Chondrocyte (in vitro differentiated cells): ENCODE data around the gene PREX1. TPM values are rescaled to one million over a fixed set of nuclear protein-coding genes. Genes with fewer than 3 reads are reported as not detected.
A peak's percentile ranks its signal among the peaks of the same experiment; 100 is the strongest.

Experiments
- DNase-seq: peaks from one replicate; pipeline ENCODE4 v3.0.0; 2021; ENCODE audit warnings: mixed read lengths, low spot score
- H3K27ac Mint-ChIP-seq: one replicate; pipeline ENCODE4 v1.8.0; 2021; ENCODE audit warnings: mild to moderate bottlenecking, moderate library complexity, mixed read lengths; ENCODE audit not compliant: unreplicated experiment
- H3K27me3 Mint-ChIP-seq: 2 replicates; pipeline ENCODE4 v1.8.0; 2021; ENCODE audit warnings: low read depth, mixed read lengths
- H3K36me3 Mint-ChIP-seq: 2 replicates; pipeline ENCODE4 v1.8.0; 2021; ENCODE audit warnings: low read depth, mixed read lengths
- H3K4me1 Mint-ChIP-seq: 2 replicates; pipeline ENCODE4 v1.8.0; 2021; ENCODE audit warnings: low read depth, mild to moderate bottlenecking, mixed read lengths
- H3K4me3 Mint-ChIP-seq: one replicate; pipeline ENCODE4 v1.8.0; 2021; ENCODE audit warnings: mild to moderate bottlenecking, moderate library complexity, mixed read lengths; ENCODE audit not compliant: unreplicated experiment
- H3K9me3 Mint-ChIP-seq: 2 replicates; pipeline ENCODE4 v1.8.0; 2021; ENCODE audit warnings: low read depth, mixed read lengths
- CTCF ChIP-seq: fragments of 200-600 bp; sonication (generic); IDR thresholded peaks from 2 replicates; pipeline ENCODE4 v1.5.0; 2021; ENCODE audit warnings: antibody characterized with exemption, mild to moderate bottlenecking, moderate library complexity
- total RNA-seq: library from RNA; stranded (reverse); gene quantifications from 3 replicates; pipeline ENCODE4 v1.2.1, GENCODE V29; 2021

PREX1 gene
- total RNA-seq, 1 donor from 2014 or later = 3.0 TPM

DNA sequence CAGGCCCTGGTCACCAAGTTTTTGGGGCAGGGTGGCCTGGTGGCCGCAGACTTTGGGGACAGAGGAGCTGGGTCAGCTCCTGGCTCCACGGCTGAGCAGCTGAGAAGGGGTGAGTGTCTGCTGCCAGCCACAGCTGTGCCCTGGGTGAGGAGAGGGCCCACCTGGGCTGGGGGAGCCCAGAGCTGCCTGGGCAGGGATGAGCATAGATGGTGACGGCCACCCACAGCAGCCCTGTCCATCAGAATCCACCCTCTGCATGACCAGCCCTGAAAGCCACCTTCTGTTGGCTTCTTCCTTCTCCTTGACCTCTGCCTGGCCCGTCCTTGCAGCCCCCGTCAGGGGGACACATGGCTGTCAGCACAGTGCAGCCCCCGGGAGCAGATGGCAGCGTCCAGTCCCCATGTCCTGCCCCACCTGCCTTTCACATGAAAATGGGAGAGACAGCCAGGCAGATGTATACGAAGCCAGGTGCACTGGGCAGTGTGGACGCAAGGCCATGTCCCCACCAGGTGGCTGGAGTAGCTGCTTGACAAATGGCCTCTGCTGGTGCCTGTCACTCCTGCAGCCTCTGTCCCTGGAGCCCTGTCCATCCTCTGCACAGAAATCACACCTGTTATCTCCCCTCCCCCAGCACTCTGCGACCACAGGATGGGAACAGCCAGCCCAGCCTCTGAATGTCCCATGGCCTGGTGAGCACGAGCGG lies 220.8 kb downstream of the PREX1 start:
- H3K27me3 Mint-ChIP-seq = peaks cover 42% of the 10 kb centered on the region
- peak; percentile 82 for DNase-seq
- H3K4me3 Mint-ChIP-seq = no peak overlapping the region
- H3K27ac Mint-ChIP-seq = no peak overlapping the region
- no peak for TF ChIP-seq CTCF
- H3K4me1 Mint-ChIP-seq = no peaks in the 10 kb centered on the region
- H3K36me3 Mint-ChIP-seq = peaks cover 2% of the 10 kb centered on the region
- peaks cover 9% of the 10 kb centered on the region for H3K9me3 Mint-ChIP-seq

DNA sequence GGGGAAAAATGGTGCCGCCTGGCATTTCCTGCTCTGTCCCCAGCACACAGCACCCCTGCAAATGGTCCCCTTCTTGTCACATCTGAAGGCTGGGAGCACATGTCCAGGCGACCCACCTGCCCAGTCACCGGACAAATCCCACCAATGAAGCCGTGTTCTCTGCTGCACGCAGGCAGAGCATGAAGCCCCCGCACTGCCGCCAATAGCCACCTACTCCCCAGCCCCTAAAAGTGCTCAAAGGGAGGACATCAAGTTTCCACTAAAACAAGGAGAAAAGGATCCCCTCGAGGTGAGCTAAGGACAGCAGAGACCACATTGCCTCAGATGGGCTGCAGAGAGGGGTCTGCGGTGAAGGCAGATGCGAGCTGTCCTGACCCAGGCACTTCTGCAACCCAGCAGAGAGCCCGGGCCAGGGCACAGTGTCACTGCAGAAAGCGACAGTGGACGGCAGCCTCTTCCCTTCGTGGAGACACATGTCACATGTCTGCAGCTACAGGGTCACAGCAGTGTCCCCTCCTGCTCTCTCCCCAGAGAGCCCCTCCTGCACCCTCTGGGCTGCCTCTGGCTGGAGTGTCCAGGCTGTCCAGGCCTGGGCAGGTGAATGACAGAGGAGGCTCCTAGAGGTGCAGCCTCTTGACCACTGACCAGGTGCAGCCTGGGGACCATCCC lies 221.5 kb downstream of the PREX1 start:
- Mint-ChIP-seq H3K27me3 (peaks cover 45% of the 10 kb centered on the region), H3K9me3 (peaks cover 9% of the 10 kb centered on the region), H3K36me3 (peaks cover 2% of the 10 kb centered on the region), H3K4me3 (no peak overlapping the region), H3K27ac (no peak overlapping the region), H3K4me1 (no peaks in the 10 kb centered on the region)
- no peak for TF ChIP-seq CTCF
- DNase-seq = no peak

DNA sequence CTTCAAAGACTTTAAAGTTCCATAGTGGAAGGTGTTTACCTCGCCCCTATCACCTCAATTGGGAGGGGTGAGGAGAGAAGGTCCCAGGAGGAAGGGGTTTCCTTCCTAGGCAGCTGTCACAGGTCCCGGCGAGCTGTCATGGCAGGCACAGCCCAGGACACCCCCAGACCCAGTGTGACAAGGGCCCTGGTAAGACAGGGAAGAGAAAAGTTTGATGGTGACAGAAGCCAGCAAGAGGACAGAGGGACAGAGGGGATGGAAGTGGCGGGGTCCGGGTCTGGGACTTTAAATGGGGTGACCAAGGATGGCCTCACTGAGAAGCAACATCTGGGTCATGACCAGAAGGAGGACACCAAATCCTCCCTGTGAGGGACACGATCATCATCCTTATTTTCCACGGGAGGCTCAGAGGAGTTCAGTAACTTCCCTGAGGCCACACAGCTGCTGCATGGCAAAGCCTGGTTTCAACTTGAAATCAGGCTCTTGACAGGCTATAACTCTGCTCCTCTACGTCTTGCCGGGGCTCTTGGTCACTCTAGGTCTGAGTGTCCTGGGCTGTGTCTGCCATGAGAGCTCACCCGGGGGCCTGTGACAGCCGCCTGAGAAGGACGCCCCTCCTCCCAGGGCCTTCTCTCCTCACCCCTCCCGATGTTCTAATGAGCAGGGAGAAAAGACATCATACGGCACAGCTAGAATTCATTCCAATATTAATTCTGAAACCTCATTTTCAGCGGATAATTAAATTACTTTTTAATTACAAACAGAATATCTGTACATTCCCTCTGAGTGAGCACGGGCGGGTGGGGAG lies 222.2 kb downstream of the PREX1 start:
- no peaks in the 10 kb centered on the region for H3K4me1 Mint-ChIP-seq
- H3K27ac Mint-ChIP-seq = no peak overlapping the region
- H3K36me3 Mint-ChIP-seq = peaks cover 1% of the 10 kb centered on the region

GRCh38 chr20:48604936-48605335 lies 222.9 kb downstream of the PREX1 start:
- Mint-ChIP-seq H3K36me3 (peaks cover 1% of the 10 kb centered on the region), H3K27me3 (peaks cover 47% of the 10 kb centered on the region), H3K4me3 (no peak overlapping the region), H3K4me1 (no peaks in the 10 kb centered on the region), H3K27ac (no peak overlapping the region), H3K9me3 (peaks cover 9% of the 10 kb centered on the region)
- DNase-seq = no peak
- TF ChIP-seq CTCF = no peak

More for the DNA sequence above, 222.2 kb downstream of the PREX1 start:
- no peak overlapping the region for H3K4me3 Mint-ChIP-seq
- H3K9me3 Mint-ChIP-seq = peaks cover 9% of the 10 kb centered on the region
- no peak for TF ChIP-seq CTCF
- peaks cover 45% of the 10 kb centered on the region for H3K27me3 Mint-ChIP-seq
- no peak for DNase-seq

DNA sequence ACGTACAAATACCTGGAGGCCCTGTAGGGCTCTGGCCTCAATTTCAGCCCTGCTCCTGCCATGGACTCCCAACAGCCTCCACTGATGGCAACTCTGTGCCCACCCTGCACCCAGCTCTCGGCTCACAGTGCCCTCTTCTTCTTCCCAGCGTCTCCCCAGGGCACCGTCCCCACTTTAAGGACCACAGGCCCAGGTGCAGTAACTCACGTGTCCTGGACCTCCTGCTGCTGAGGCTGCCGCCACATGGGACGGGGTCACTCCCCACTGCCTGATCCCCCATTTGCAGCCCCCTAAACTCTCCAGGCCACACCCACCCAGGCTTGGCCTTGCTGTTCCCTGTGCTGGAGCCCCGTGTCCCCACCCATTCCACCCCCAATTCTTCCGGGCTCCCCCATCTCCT lies 223.4 kb downstream of the PREX1 start:
- Mint-ChIP-seq H3K4me1 (no peaks in the 10 kb centered on the region), H3K27ac (no peak overlapping the region), H3K4me3 (no peak overlapping the region), H3K9me3 (peaks cover 9% of the 10 kb centered on the region), H3K27me3 (peaks cover 44% of the 10 kb centered on the region), H3K36me3 (peaks cover 1% of the 10 kb centered on the region)
- peak; percentile 65 for DNase-seq
- TF ChIP-seq CTCF = no peak
